HepG2 (cell line): ENCODE results near the gene THEM4. TPM values are rescaled to one million over a fixed set of nuclear protein-coding genes. Genes with fewer than 3 reads are reported as not detected.

Experiments used
- ATAC-seq: fragments of 200-7000 bp; cut with Tn5 transposase; 3 replicates; pipeline ENCODE4 v1.9.1; 2020; ENCODE audit warnings: mild to moderate bottlenecking, moderate library complexity
- BruUV-seq: library from RNA; stranded (reverse); fragments of 400-500 nt; replicated peaks from 2 replicates; lab custom pipeline; 2021; lab: Mats Ljungman, UMichigan
- CTCF ChIA-PET: fragments of 300-600 bp; formaldehyde crosslinking; extraction: SDS; loops from one replicate; lab custom pipeline; 2021; ENCODE audit warnings: low total read pairs, inconsistent platforms, low intra/inter-chr PET ratio; lab: Yijun Ruan, JAX
- POLR2A ChIA-PET: fragments of 350-600 bp; sonication (Branson Sonifier 250); formaldehyde crosslinking; loops from one replicate; lab custom pipeline; 2020; ENCODE audit warnings: antibody characterized with exemption, inconsistent platforms; lab: Yijun Ruan, JAX
- DNase-seq: peaks from one replicate; pipeline ENCODE4 v3.0.0-alpha.2; 2015; ENCODE audit warnings: low spot score
- FAIRE-seq: peaks from 3 replicates; lab custom pipeline; 2011; peaks lifted over from hg19 to GRCh38; lab: Jason Lieb, UNC
- H2AFZ ChIP-seq: one replicate; pipeline ENCODE4 v1.6.1; 2011; ENCODE audit warnings: low read length, inconsistent platforms
- H3K27ac ChIP-seq: fragments of 300-600 bp; 3 replicates; pipeline ENCODE4 v1.8.0; 2011; ENCODE audit warnings: mixed run types, mild to moderate bottlenecking, mixed read lengths, low read length, inconsistent platforms; ENCODE audit not compliant: insufficient read depth; ENCODE audit errors: extremely low read length
- H3K27me3 ChIP-seq, 2 experiments: fragments of 200-600 bp in 1 of 2; 2 replicates in 1 of 2; 3 replicates in 1 of 2; pipeline versions ENCODE4 v1.6.0 to v1.8.0; 2011; ENCODE audit warnings: low read length in 2 of 2, mild to moderate bottlenecking in 2 of 2, moderate library complexity in 2 of 2, inconsistent platforms in 1 of 2; ENCODE audit not compliant: insufficient read depth in 2 of 2, control insufficient read depth in 1 of 2
- H3K36me3 ChIP-seq, 2 experiments: fragments of 200-600 bp in 1 of 2; replicated peaks in 1 of 2; 2 replicates in 1 of 2; 3 replicates in 1 of 2; pipeline versions ENCODE4 v1.5.1 to v1.8.0; 2011; ENCODE audit warnings: low read length in 2 of 2, inconsistent platforms in 1 of 2; ENCODE audit not compliant: insufficient read depth in 2 of 2, control insufficient read depth in 1 of 2
- H3K4me1 ChIP-seq: 2 replicates; pipeline ENCODE4 v1.5.1; 2012; ENCODE audit warnings: low read length, inconsistent platforms; ENCODE audit not compliant: insufficient read depth
- H3K4me2 ChIP-seq: 2 replicates; pipeline ENCODE4 v1.6.0; 2011; ENCODE audit warnings: low read depth, low read length, inconsistent platforms
- H3K4me3 ChIP-seq, 3 experiments: fragments of 200-600 bp in 1 of 3; sonication (generic), shearing (Covaris generic) in 1 of 3; replicated peaks in 1 of 3; 2 replicates each; pipeline ENCODE4 v1.5.1; 2011 to 2016; ENCODE audit warnings: low read length in 3 of 3, inconsistent platforms in 2 of 3, low read depth in 2 of 3, mild to moderate bottlenecking in 2 of 3, control low read depth in 1 of 3, mixed read lengths in 1 of 3; ENCODE audit not compliant: insufficient read depth in 1 of 3
- H3K79me2 ChIP-seq: one replicate; pipeline ENCODE4 v1.6.1; 2011; ENCODE audit warnings: low read length, inconsistent platforms; ENCODE audit not compliant: insufficient read depth
- H3K9ac ChIP-seq: 2 replicates; pipeline ENCODE4 v1.6.0; 2011; ENCODE audit warnings: mild to moderate bottlenecking, low read depth, low read length, inconsistent platforms; ENCODE audit not compliant: insufficient read depth
- H3K9me3 ChIP-seq: 2 replicates; pipeline ENCODE4 v1.5.1; 2012; ENCODE audit warnings: mild to moderate bottlenecking, low read length
- H4K20me1 ChIP-seq: 2 replicates; pipeline ENCODE4 v1.6.0; 2011; ENCODE audit warnings: inconsistent platforms, mild to moderate bottlenecking, low read length, moderate library complexity; ENCODE audit not compliant: insufficient read depth
- GPBP1L1 ChIP-seq: sonication (generic); formaldehyde crosslinking; IDR thresholded peaks from 2 replicates; pipeline ENCODE4 v1.5.0; 2020; ENCODE audit warnings: mild to moderate bottlenecking, missing genetic modification reagents
- KDM1A ChIP-seq: IDR thresholded peaks from 2 replicates; pipeline ENCODE4 v1.6.1; 2016; ENCODE audit warnings: missing compliant biosample characterization
- PHF5A ChIP-seq: IDR thresholded peaks from one replicate; pipeline ENCODE4 v1.6.1; 2018; ENCODE audit warnings: low read depth, missing genetic modification reagents; ENCODE audit not compliant: unreplicated experiment
- RFXAP ChIP-seq: sonication (generic); formaldehyde crosslinking; IDR thresholded peaks from 2 replicates; pipeline ENCODE4 v1.4.0; 2020; ENCODE audit warnings: missing genetic modification reagents, borderline replicate concordance
- SATB2 ChIP-seq: sonication (generic); formaldehyde crosslinking; IDR thresholded peaks from 2 replicates; pipeline ENCODE4 v1.5.0; 2020; ENCODE audit warnings: missing genetic modification reagents
- ZFP62 ChIP-seq: sonication (generic); formaldehyde crosslinking; IDR thresholded peaks from 2 replicates; pipeline ENCODE4 v1.4.0; 2020; ENCODE audit warnings: missing genetic modification reagents
- ZKSCAN5 ChIP-seq: sonication (generic); formaldehyde crosslinking; IDR thresholded peaks from 2 replicates; pipeline ENCODE4 v1.5.1; 2020; ENCODE audit warnings: mild to moderate bottlenecking, missing genetic modification reagents
- ZMYM2 ChIP-seq: sonication (generic); formaldehyde crosslinking; IDR thresholded peaks from 2 replicates; pipeline ENCODE4 v1.8.0; 2022; ENCODE audit warnings: mild to moderate bottlenecking, missing genetic modification reagents
- ZNF12 ChIP-seq: sonication (generic); formaldehyde crosslinking; IDR thresholded peaks from 2 replicates; pipeline ENCODE4 v1.5.0; 2020; ENCODE audit warnings: missing genetic modification reagents
- ZNF34 ChIP-seq: sonication (generic); formaldehyde crosslinking; IDR thresholded peaks from 2 replicates; pipeline ENCODE4 v1.4.0; 2020; ENCODE audit warnings: mild to moderate bottlenecking, missing genetic modification reagents, borderline replicate concordance
- ZNF460 ChIP-seq: sonication (generic); formaldehyde crosslinking; IDR thresholded peaks from 2 replicates; pipeline ENCODE4 v1.5.1; 2020; ENCODE audit warnings: missing genetic modification reagents, mild to moderate bottlenecking, borderline replicate concordance
- ZNF570 ChIP-seq: sonication (generic); formaldehyde crosslinking; IDR thresholded peaks from 2 replicates; pipeline ENCODE4 v1.4.0; 2020; ENCODE audit warnings: mild to moderate bottlenecking, missing genetic modification reagents, borderline replicate concordance
- ZNF709 ChIP-seq: sonication (generic); formaldehyde crosslinking; IDR thresholded peaks from 2 replicates; pipeline ENCODE4 v1.5.0; 2020; ENCODE audit warnings: mild to moderate bottlenecking, missing genetic modification reagents
- WGBS: methylation state at CpG from one replicate; pipeline ENCODE4 v1.1.6; 2017; ENCODE audit warnings: low lambda C conversion rate; 5-methylcytosine and 5-hydroxymethylcytosine counted together
- in situ Hi-C: cut with HindIII; loops from 2 replicates; pipeline ENCODE4 v1.10.0; 2017; ENCODE audit warnings: low pct_unique_long_range_greater_than_20kb; ENCODE audit not compliant: extremely low pct_ligation_motif_present
- intact Hi-C: fragments of 100-400 bp; cut with micrococcal nuclease; formaldehyde crosslinking; loops from one replicate; pipeline ENCODE4 v1.10.0; 2022; ENCODE audit not compliant: unreplicated experiment
- polyA plus RNA-seq, 8 experiments: library from polyadenylated mRNA; depleted of rRNA in 3 of 8; stranded (reverse) in 7 of 8; unstranded in 1 of 8; fragments of >200 nt; fragmentation: Illumina TruSeq in 4 of 8; extraction: Trizol in 4 of 8; gene quantifications; 2 replicates each; pipeline versions ENCODE4 v1.2.1 to v1.2.3, GENCODE V29; 2011 to 2016; ENCODE audit warnings: low read depth in 4 of 8, missing spikeins in 1 of 8, mixed read lengths in 1 of 8; ENCODE audit not compliant: insufficient read depth in 1 of 8
- total RNA-seq, 5 experiments: library from RNA; depleted of rRNA; stranded (reverse); fragments of >200 nt; fragmentation: Illumina TruSeq; extraction: Trizol; gene quantifications; 2 replicates each; pipeline ENCODE4 v1.2.3, GENCODE V29; 2016; ENCODE audit warnings: low read depth in 1 of 5

Gene THEM4
- total and polyA plus RNA-seq, 2 of the 13 experiments (the other 11 are each of a cell fraction or from before 2014, with no cell fraction given): 10.9 to 13.9 TPM

- Histone ChIP-seq H3K9ac (no peak overlapping the region), H2AFZ (no peak overlapping the region), H3K4me3 (no peak overlapping the region), H3K4me1 (peaks cover 30% of the 10 kb centered on the region), H3K4me2 (no peak overlapping the region), H3K27me3 (no peaks in the 10 kb centered on the region; a peak in 2 of 5 replicates), H4K20me1 (no peaks in the 10 kb centered on the region), H3K27ac (no peak overlapping the region), H3K79me2 (no peaks in the 10 kb centered on the region), H3K36me3 (no peaks in the 10 kb centered on the region), H3K9me3 (no peaks in the 10 kb centered on the region)
- 92% methylated on average over 9 of the region's 9 CpGs for WGBS
- ATAC-seq (no peak), FAIRE-seq (no peak), DNase-seq (no peak)
- intact Hi-C loops: no loop called here
- CTCF ChIA-PET: no interaction called here
- TF ChIP-seq ZNF460: no peak
- POLR2A ChIA-PET: no interaction called here
- in situ Hi-C loops: no loop called here
- BruUV-seq: no TSS peak
Measured at GRCh38 chr1:151827853-151828252, 81.5 kb downstream of the THEM4 start.

GRCh38 chr1:151825751-151826660 lies 83.3 kb downstream of the THEM4 start:
- no peaks in the 10 kb centered on the region for H3K9me3 ChIP-seq
- in situ Hi-C loops (no loop called here), intact Hi-C loops (no loop called here)
- no peak overlapping the region for H3K9ac ChIP-seq
- no peak overlapping the region for H3K4me3 ChIP-seq
- H3K4me1 ChIP-seq: peaks cover 11% of the 10 kb centered on the region
- ChIA-PET CTCF (no interaction called here), POLR2A (no interaction called here)
- H3K79me2 ChIP-seq: no peaks in the 10 kb centered on the region
- DNase-seq: no peak
- no peak overlapping the region for H2AFZ ChIP-seq
- 92% methylated on average over 15 of the region's 21 CpGs for WGBS
- ATAC-seq: no peak
- BruUV-seq: no TSS peak
- H3K36me3 ChIP-seq: no peaks in the 10 kb centered on the region
- H3K4me2 ChIP-seq: no peak overlapping the region
- TF ChIP-seq KDM1A (CRISPR knock-in tag): no peak
- no peak for TF ChIP-seq ZKSCAN5 (CRISPR knock-in tag)
- no peak for TF ChIP-seq GPBP1L1 (CRISPR knock-in tag)
- no peak for TF ChIP-seq ZNF12 (CRISPR knock-in tag)
- no peak for TF ChIP-seq ZNF570 (CRISPR knock-in tag)
- no peak for TF ChIP-seq SATB2 (CRISPR knock-in tag)
- no peak for TF ChIP-seq ZFP62 (CRISPR knock-in tag)
- TF ChIP-seq PHF5A (CRISPR knock-in tag): no peak
- no peak for TF ChIP-seq RFXAP (CRISPR knock-in tag)
- no peak for TF ChIP-seq ZNF34
- TF ChIP-seq ZMYM2 (CRISPR knock-in tag): no peak
- TF ChIP-seq ZNF709: no peak
- H3K27ac ChIP-seq: no peak overlapping the region
- FAIRE-seq: no peak
- H3K27me3 ChIP-seq: no peaks in the 10 kb centered on the region; a peak in 1 of 5 replicates
- no peaks in the 10 kb centered on the region for H4K20me1 ChIP-seq
